SK-N-SH treated with all-trans-retinoic acid at 6 μM for 48 hours (cell line): ENCODE measurements around the gene SYCE1.

ENCODE experiments used
- ATAC-seq: fragments of 200-7000 bp; cut with Tn5 transposase; 3 replicates; pipeline ENCODE4 v1.9.1; 2020; ENCODE audit warnings: mild to moderate bottlenecking, moderate library complexity
- ARNTL ChIP-seq: fragments of 450-650 bp; formaldehyde crosslinking; IDR thresholded peaks from 2 replicates; pipeline ENCODE4 v1.5.0; 2020; ENCODE audit warnings: low read depth, mild to moderate bottlenecking, moderate library complexity, borderline replicate concordance
- BACH2 ChIP-seq: fragments of 250-450 bp; sonication (Bioruptor Pico); IDR thresholded peaks from 2 replicates; pipeline ENCODE4 v1.9.0; 2021; ENCODE audit warnings: mild to moderate bottlenecking, borderline replicate concordance
- CREB5 ChIP-seq: fragments of 250-450 bp; sonication (Bioruptor Pico); IDR thresholded peaks from 2 replicates; pipeline ENCODE4 v1.5.1; 2020; ENCODE audit warnings: low read depth, mild to moderate bottlenecking, moderate library complexity
- CSDC2 ChIP-seq: fragments of 250-450 bp; sonication (Bioruptor Pico); IDR thresholded peaks from 2 replicates; pipeline ENCODE4 v1.5.0; 2020; ENCODE audit warnings: mild to moderate bottlenecking, moderate library complexity
- CSRNP3 ChIP-seq: fragments of 250-450 bp; sonication (Bioruptor Pico); IDR thresholded peaks from 2 replicates; pipeline ENCODE4 v1.5.1; 2021; ENCODE audit warnings: mild to moderate bottlenecking, moderate library complexity
- ESRRG ChIP-seq: fragments of 250-450 bp; sonication (Bioruptor Pico); IDR thresholded peaks from 2 replicates; pipeline ENCODE4 v1.6.1; 2021; ENCODE audit warnings: mild to moderate bottlenecking
- GLIS3 ChIP-seq: fragments of 250-450 bp; sonication (Bioruptor Pico); IDR thresholded peaks from 2 replicates; pipeline ENCODE4 v1.5.0; 2020; ENCODE audit warnings: mild to moderate bottlenecking, moderate library complexity
- ISL1 ChIP-seq: fragments of 250-450 bp; sonication (Bioruptor Pico); IDR thresholded peaks from 2 replicates; pipeline ENCODE4 v2.1.2; 2022; ENCODE audit warnings: mild to moderate bottlenecking, moderate library complexity
- OSR1 ChIP-seq: fragments of 250-450 bp; sonication (Bioruptor Pico); IDR thresholded peaks from 2 replicates; pipeline ENCODE4 v1.8.0; 2022; ENCODE audit warnings: moderate library complexity, mild to moderate bottlenecking, inconsistent platforms
- PATZ1 ChIP-seq: fragments of 250-450 bp; sonication (Bioruptor Pico); IDR thresholded peaks from 2 replicates; pipeline ENCODE4 v1.8.0; 2020; ENCODE audit warnings: mild to moderate bottlenecking, moderate library complexity, borderline replicate concordance
- POU6F1 ChIP-seq: fragments of 250-450 bp; sonication (Bioruptor Pico); IDR thresholded peaks from 2 replicates; pipeline ENCODE4 v1.8.0; 2021; ENCODE audit warnings: low read depth, mild to moderate bottlenecking, moderate library complexity, borderline replicate concordance
- RARB ChIP-seq: fragments of 250-450 bp; sonication (Bioruptor Pico); IDR thresholded peaks from 2 replicates; pipeline ENCODE4 v1.8.0; 2021; ENCODE audit warnings: mild to moderate bottlenecking, moderate library complexity
- SNAI2 ChIP-seq: fragments of 250-450 bp; sonication (Bioruptor Pico); IDR thresholded peaks from 2 replicates; pipeline ENCODE4 v1.5.0; 2020; ENCODE audit warnings: mild to moderate bottlenecking, moderate library complexity
- TCF4 ChIP-seq: fragments of 250-450 bp; sonication (Bioruptor Pico); IDR thresholded peaks from 2 replicates; pipeline ENCODE4 v1.8.0; 2021; ENCODE audit warnings: mild to moderate bottlenecking, moderate library complexity, borderline replicate concordance
- TOX ChIP-seq: fragments of 250-450 bp; sonication (Bioruptor Pico); IDR thresholded peaks from 2 replicates; pipeline ENCODE4 v1.8.0; 2021; ENCODE audit warnings: mild to moderate bottlenecking, moderate library complexity, borderline replicate concordance
- TSHZ2 ChIP-seq: fragments of 250-450 bp; sonication (Bioruptor Pico); IDR thresholded peaks from 2 replicates; pipeline ENCODE4 v1.5.0; 2020; ENCODE audit warnings: mild to moderate bottlenecking, moderate library complexity
- ZC3H10 ChIP-seq: fragments of 250-450 bp; sonication (Bioruptor Pico); IDR thresholded peaks from 2 replicates; pipeline ENCODE4 v1.5.1; 2021; ENCODE audit warnings: mild to moderate bottlenecking, moderate library complexity
- ZFP3 ChIP-seq: fragments of 250-450 bp; sonication (Bioruptor Pico); IDR thresholded peaks from 2 replicates; pipeline ENCODE4 v1.5.0; 2020; ENCODE audit warnings: mild to moderate bottlenecking, moderate library complexity
- ZNF70 ChIP-seq: fragments of 450-650 bp; formaldehyde crosslinking; IDR thresholded peaks from 2 replicates; pipeline ENCODE4 v1.5.0; 2020; ENCODE audit warnings: mild to moderate bottlenecking, moderate library complexity
- ZNF8 ChIP-seq: fragments of 450-650 bp; formaldehyde crosslinking; IDR thresholded peaks from 2 replicates; pipeline ENCODE4 v1.5.0; 2020; ENCODE audit warnings: mild to moderate bottlenecking, moderate library complexity

The SYCE1 gene

GRCh38 chr10:133516057-133516456 lies 49.3 kb downstream of the SYCE1 start:
- ATAC-seq, result no peak
- TF ChIP-seq CSDC2 (CRISPR knock-in tag), result no peak
- no peak for TF ChIP-seq GLIS3 (CRISPR knock-in tag)
- TF ChIP-seq ARNTL, result no peak
- no peak for TF ChIP-seq ESRRG (CRISPR knock-in tag)
- TF ChIP-seq SNAI2, result no peak
- no peak for TF ChIP-seq CREB5 (CRISPR knock-in tag)
- no peak for TF ChIP-seq CSRNP3
- no peak for TF ChIP-seq ZC3H10 (CRISPR knock-in tag)
- TF ChIP-seq OSR1, result no peak
- no peak for TF ChIP-seq BACH2
- no peak for TF ChIP-seq POU6F1
- no peak for TF ChIP-seq PATZ1
- no peak for TF ChIP-seq ZFP3 (CRISPR knock-in tag)
- TF ChIP-seq TCF4, result no peak
- TF ChIP-seq TSHZ2 (CRISPR knock-in tag), result no peak
- no peak for TF ChIP-seq ZNF8

GRCh38 chr10:133515471-133515870 lies 49.9 kb downstream of the SYCE1 start:
- ATAC-seq, result no peak
- TF ChIP-seq POU6F1 (no peak), ZC3H10 (CRISPR knock-in tag) (no peak), CREB5 (CRISPR knock-in tag) (no peak), RARB (CRISPR knock-in tag) (no peak), GLIS3 (CRISPR knock-in tag) (no peak)

GRCh38 chr10:133511907-133512528 lies 53.4 kb downstream of the SYCE1 start:
- ATAC-seq, result no peak
- no peak for TF ChIP-seq TOX (CRISPR knock-in tag)
- no peak for TF ChIP-seq OSR1
- TF ChIP-seq RARB (CRISPR knock-in tag), result no peak
- TF ChIP-seq POU6F1, result no peak
- no peak for TF ChIP-seq CREB5 (CRISPR knock-in tag)
- no peak for TF ChIP-seq ZFP3 (CRISPR knock-in tag)
- TF ChIP-seq CSRNP3, result no peak
- no peak for TF ChIP-seq ISL1 (CRISPR knock-in tag)
- no peak for TF ChIP-seq ZNF70 (CRISPR knock-in tag)
- TF ChIP-seq TCF4, result no peak
- no peak for TF ChIP-seq ZC3H10 (CRISPR knock-in tag)
